Body of pancreas (tissue), 4 donors: ENCODE measurements around the gene SLC44A1.

ENCODE experiments used
- POLR2A ChIP-seq, 3 donors: fragments of 450-650 bp; IDR thresholded peaks; one replicate each; pipeline ENCODE4 v1.6.1; 2016; ENCODE audit warnings: antibody characterized with exemption in 3 of 3, mild to moderate bottlenecking in 2 of 3
- TF ChIP-seq, protein P1 (sequence below), 7 experiments: fragments of 450-650 bp in 4 of 7; fragments of 200-600 bp in 3 of 7; sonication (generic) in 3 of 7; IDR thresholded peaks; one replicate each; pipeline ENCODE4 v1.5.1; 2016 to 2019; ENCODE audit warnings: antibody characterized with exemption in 7 of 7

DNA sequence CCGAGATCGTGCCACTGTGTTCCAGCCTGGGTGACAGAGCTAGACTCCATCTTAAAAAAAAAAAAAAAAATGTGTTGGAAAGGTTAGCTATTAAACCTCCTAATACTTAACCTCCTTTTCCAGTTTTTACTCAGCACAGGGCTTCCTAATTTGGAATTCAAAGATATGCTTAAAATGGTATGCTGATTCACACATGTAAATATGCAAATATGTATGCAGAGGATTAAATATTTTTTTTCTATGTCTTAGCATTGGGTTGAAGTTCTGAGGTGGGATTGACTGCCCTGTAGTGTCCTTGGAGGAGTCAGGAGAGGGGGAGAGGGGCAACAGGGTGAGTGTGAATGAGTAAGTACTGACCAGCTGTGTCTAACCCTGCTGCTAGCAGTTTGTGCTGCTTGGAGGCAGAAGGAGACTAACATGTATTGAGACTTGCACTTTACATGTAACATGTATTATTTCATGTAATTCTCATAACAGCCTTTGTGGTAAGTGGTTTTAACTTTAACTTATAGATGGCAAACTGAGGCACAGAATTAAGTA lies 63.2 kb downstream of the SLC44A1 start:
- TF ChIP-seq POLR2A (IDR thresholded peaks at IDR 0.05) = no peak
- TF ChIP-seq, protein P1, sequence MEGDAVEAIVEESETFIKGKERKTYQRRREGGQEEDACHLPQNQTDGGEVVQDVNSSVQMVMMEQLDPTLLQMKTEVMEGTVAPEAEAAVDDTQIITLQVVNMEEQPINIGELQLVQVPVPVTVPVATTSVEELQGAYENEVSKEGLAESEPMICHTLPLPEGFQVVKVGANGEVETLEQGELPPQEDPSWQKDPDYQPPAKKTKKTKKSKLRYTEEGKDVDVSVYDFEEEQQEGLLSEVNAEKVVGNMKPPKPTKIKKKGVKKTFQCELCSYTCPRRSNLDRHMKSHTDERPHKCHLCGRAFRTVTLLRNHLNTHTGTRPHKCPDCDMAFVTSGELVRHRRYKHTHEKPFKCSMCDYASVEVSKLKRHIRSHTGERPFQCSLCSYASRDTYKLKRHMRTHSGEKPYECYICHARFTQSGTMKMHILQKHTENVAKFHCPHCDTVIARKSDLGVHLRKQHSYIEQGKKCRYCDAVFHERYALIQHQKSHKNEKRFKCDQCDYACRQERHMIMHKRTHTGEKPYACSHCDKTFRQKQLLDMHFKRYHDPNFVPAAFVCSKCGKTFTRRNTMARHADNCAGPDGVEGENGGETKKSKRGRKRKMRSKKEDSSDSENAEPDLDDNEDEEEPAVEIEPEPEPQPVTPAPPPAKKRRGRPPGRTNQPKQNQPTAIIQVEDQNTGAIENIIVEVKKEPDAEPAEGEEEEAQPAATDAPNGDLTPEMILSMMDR (IDR thresholded peaks at IDR 0.05) = no peak
